Keratinocyte (primary cell): Measurements from ENCODE around the gene MLN. TPM values are rescaled to one million over a fixed set of nuclear protein-coding genes. Genes with fewer than 3 reads are reported as not detected.

ENCODE experiments used
- DNase-seq: peaks from one replicate; pipeline ENCODE4 v3.0.0-alpha.2; 2011; ENCODE audit warnings: low read depth, missing footprints, low spot score
- FAIRE-seq: peaks from 2 replicates; lab custom pipeline; 2011; peaks lifted over from hg19 to GRCh38; lab: Jason Lieb, UNC
- H2AFZ ChIP-seq: 2 replicates; pipeline ENCODE4 v1.6.0; 2012; ENCODE audit warnings: low read length, control low read depth, inconsistent platforms; ENCODE audit not compliant: control insufficient read depth
- H3K27ac ChIP-seq: 2 replicates; pipeline ENCODE4 v1.5.1; 2011; ENCODE audit warnings: low read length; ENCODE audit not compliant: control insufficient read depth, insufficient read depth
- H3K27me3 ChIP-seq: 3 replicates; pipeline ENCODE4 v1.6.0; 2011; ENCODE audit warnings: low read length; ENCODE audit not compliant: control insufficient read depth, insufficient read depth; ENCODE audit errors: extremely low read depth
- H3K36me3 ChIP-seq, 2 experiments: 2 replicates in 1 of 2; 3 replicates in 1 of 2; pipeline ENCODE4 v1.5.1; 2011; ENCODE audit warnings: low read length in 2 of 2, mild to moderate bottlenecking in 1 of 2; ENCODE audit not compliant: control insufficient read depth in 2 of 2, insufficient read depth in 2 of 2; ENCODE audit errors: extremely low read depth in 1 of 2
- H3K4me1 ChIP-seq: 3 replicates; pipeline ENCODE4 v1.5.1; 2011; ENCODE audit warnings: low read length; ENCODE audit not compliant: control insufficient read depth, insufficient read depth; ENCODE audit errors: extremely low read depth
- H3K4me2 ChIP-seq: 3 replicates; pipeline ENCODE4 v1.6.0; 2011; ENCODE audit warnings: low read depth, low read length; ENCODE audit not compliant: control insufficient read depth, insufficient read depth; ENCODE audit errors: extremely low read depth
- H3K4me3 ChIP-seq, 3 experiments: fragments of 200-600 bp in 1 of 3; sonication (generic) in 1 of 3; 2 replicates in 2 of 3; 3 replicates in 1 of 3; pipeline ENCODE4 v1.5.1; 2011 to 2016; ENCODE audit warnings: low read length in 3 of 3, mild to moderate bottlenecking in 3 of 3, control low read depth in 2 of 3, inconsistent platforms in 1 of 3, low read depth in 1 of 3, mixed read lengths in 1 of 3, mixed run types in 1 of 3, moderate library complexity in 1 of 3; ENCODE audit not compliant: control insufficient read depth in 2 of 3, insufficient read depth in 2 of 3; ENCODE audit errors: extremely low read depth in 1 of 3
- H3K79me2 ChIP-seq: 2 replicates; pipeline ENCODE4 v1.6.0; 2012; ENCODE audit warnings: low read length; ENCODE audit not compliant: control insufficient read depth, insufficient read depth
- H3K9ac ChIP-seq: 3 replicates; pipeline ENCODE4 v1.6.0; 2011; ENCODE audit warnings: low read length; ENCODE audit not compliant: control insufficient read depth, insufficient read depth; ENCODE audit errors: extremely low read depth
- H3K9me1 ChIP-seq: 3 replicates; pipeline ENCODE4 v1.6.0; 2011; ENCODE audit warnings: low read length; ENCODE audit not compliant: control insufficient read depth, insufficient read depth; ENCODE audit errors: extremely low read depth
- H3K9me3 ChIP-seq: 2 replicates; pipeline ENCODE4 v1.5.1; 2012; ENCODE audit warnings: low read depth, low read length; ENCODE audit not compliant: control insufficient read depth
- H4K20me1 ChIP-seq: 3 replicates; pipeline ENCODE4 v1.6.0; 2011; ENCODE audit warnings: low read length; ENCODE audit not compliant: control insufficient read depth, insufficient read depth; ENCODE audit errors: extremely low read depth
- CTCF ChIP-seq, 3 experiments: IDR thresholded peaks in 1 of 3; conservative IDR thresholded peaks in 1 of 3; optimal IDR thresholded peaks in 1 of 3; 2 replicates in 2 of 3; 3 replicates in 1 of 3; pipeline versions ENCODE3 to v1.5.1; 2011; ENCODE audit warnings: low read length in 3 of 3, mild to moderate bottlenecking in 3 of 3, moderate library complexity in 2 of 3, control low read depth in 1 of 3, inconsistent platforms in 1 of 3; ENCODE audit not compliant: insufficient read depth in 2 of 3; ENCODE audit errors: extremely low read depth in 1 of 3
- EZH2 ChIP-seq: IDR thresholded peaks from one replicate; pipeline ENCODE4 v1.6.1; 2012; ENCODE audit warnings: inconsistent platforms, mild to moderate bottlenecking, low read length, moderate library complexity
- dilution Hi-C: fragments of 300-500 bp; cut with MboI; formaldehyde crosslinking; loops from one replicate; pipeline ENCODE4 v1.7.0; 2020; ENCODE audit warnings: low sequenced_read_pairs; ENCODE audit not compliant: extremely low pct_ligation_motif_present
- polyA plus RNA-seq, 5 experiments: library from polyadenylated mRNA; depleted of rRNA in 3 of 5; stranded (reverse) in 3 of 5; stranded (forward) in 1 of 5; unstranded in 1 of 5; fragments of >200 nt; gene quantifications; 1 replicate in 1 of 5; 2 replicates in 3 of 5; 3 replicates in 1 of 5; pipeline versions ENCODE4 v1.2.1 to v1.2.3, GENCODE V29; 2011 to 2012; ENCODE audit warnings: missing spikeins in 2 of 5, low read depth in 1 of 5, low replicate concordance in 1 of 5

MLN gene
- polyA plus RNA-seq, 1 donor (not counting 4 experiments of a cell fraction or from before 2014, with no cell fraction given) = not detected

DNA sequence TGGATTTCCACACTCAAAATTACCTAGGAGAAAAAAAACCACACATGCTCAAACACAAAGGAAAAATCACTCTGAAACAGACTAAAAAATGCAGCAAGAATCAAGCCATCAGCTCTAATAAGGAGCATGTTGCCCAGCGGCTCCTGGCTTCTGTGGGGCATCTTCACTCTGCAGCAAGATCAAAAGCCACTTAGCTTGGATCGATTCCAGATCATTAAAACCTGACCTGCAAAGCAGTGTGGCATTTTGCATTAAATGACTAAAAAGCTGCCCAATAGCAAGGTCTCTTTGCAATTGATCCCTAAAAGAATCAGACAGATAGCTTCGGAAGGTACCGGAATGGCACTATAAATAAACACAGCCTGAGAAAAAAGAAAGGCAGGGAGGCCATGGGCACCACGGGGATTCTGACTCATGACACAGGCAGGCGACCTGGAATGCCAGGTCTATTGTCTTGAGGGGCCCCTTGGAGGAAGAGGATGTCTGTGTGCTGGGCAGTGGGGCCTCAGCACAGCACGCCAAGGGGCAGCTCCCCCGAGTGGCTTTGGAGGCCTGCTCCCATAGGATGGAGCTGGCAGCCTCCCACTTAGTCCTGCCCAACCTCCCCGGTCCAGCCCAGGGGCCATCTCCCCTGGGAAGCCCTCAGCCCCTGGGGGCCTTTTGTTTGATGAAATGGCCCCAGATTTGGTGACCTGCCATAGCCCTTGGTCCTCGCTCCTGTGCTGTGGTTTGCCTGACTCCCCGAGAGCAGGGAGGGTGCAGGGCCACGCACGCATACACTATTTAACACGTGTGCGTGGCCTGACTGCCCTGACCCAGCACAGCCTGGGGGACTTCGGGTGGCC, 22.4 kb downstream of the MLN start:
- no peak for DNase-seq
- Histone ChIP-seq H3K9ac (no peak overlapping the region), H3K79me2 (peaks cover 22% of the 10 kb centered on the region), H3K4me3 (no peak overlapping the region), H3K9me3 (no peaks in the 10 kb centered on the region), H3K9me1 (no peaks in the 10 kb centered on the region), H3K27ac (no peak overlapping the region), H3K4me1 (peaks cover 13% of the 10 kb centered on the region), H2AFZ (no peak overlapping the region), H3K36me3 (peaks cover 48 to 66% of the 10 kb centered on the region in 2 experiments), H4K20me1 (no peaks in the 10 kb centered on the region), H3K4me2 (no peak overlapping the region), H3K27me3 (no peaks in the 10 kb centered on the region)
- dilution Hi-C loops = no loop called here
- FAIRE-seq = no peak
- no peak for TF ChIP-seq CTCF (optimal IDR thresholded peaks at IDR 0.05 in 1 of 3, IDR thresholded peaks at IDR 0.05 in 1 of 3, conservative IDR thresholded peaks at IDR 0.05 in 1 of 3; ENCODE audit: extremely low read depth in 1 of 3, insufficient read depth in 2 of 3, low read length in 3 of 3)

DNA sequence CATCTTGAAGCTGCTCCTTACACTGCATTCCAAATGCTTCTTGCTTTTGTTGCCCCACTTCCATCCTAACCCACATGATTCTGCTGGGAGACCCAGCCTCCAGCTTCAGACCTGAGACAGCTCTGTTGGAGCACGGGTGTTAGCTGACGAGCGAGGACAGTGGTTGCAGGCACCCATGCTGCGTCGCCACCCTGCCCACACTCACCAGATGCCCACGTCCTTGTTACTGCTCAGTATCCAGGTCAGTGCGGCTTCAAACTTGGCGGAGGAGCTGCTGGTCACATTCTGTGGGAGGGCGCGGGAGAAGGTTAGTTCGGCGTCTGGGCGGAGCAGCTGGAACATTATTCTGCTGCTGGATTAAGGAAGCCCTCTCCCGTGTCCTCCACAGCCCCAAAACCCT, 23.9 kb downstream of the MLN start:
- Histone ChIP-seq H3K9ac (no peak overlapping the region), H3K27ac (no peak overlapping the region), H3K4me1 (peaks cover 9% of the 10 kb centered on the region), H3K9me1 (no peaks in the 10 kb centered on the region), H4K20me1 (no peaks in the 10 kb centered on the region), H3K79me2 (peaks cover 7% of the 10 kb centered on the region), H3K4me2 (no peak overlapping the region), H3K4me3 (no peak overlapping the region), H3K27me3 (no peaks in the 10 kb centered on the region), H3K36me3 (peaks cover 55 to 72% of the 10 kb centered on the region in 2 experiments), H2AFZ (no peak overlapping the region), H3K9me3 (no peaks in the 10 kb centered on the region)
- FAIRE-seq (no peak), DNase-seq (no peak)
- dilution Hi-C loops = no loop called here
- TF ChIP-seq EZH2 (no peak), CTCF (optimal IDR thresholded peaks at IDR 0.05 in 1 of 3, IDR thresholded peaks at IDR 0.05 in 1 of 3, conservative IDR thresholded peaks at IDR 0.05 in 1 of 3; ENCODE audit: extremely low read depth in 1 of 3, insufficient read depth in 2 of 3, low read length in 3 of 3) (no peak)
